Stimulated activated naive CD4-positive, alpha-beta T cell (primary cell): ENCODE measurements around the gene TLR9.
"Not testable (repeated sequence)": the region's sequence is repeated elsewhere in the genome, so short reads cannot be mapped to it uniquely, and the experiment has no call there.

ENCODE experiments used
- DNase-seq, 6 experiments: peaks; one replicate each; lab custom pipeline; 2025; lab: John Stamatoyannopoulos, UW

TLR9 gene

GRCh38 chr3:52195291-52195597, 30.2 kb downstream of the TLR9 start:
- no peak for DNase-seq

- no peak for DNase-seq
These were observed 30.8 kb downstream of the TLR9 start for GRCh38 chr3:52194485-52195290.

- DNase-seq = no peak
These were observed 32.4 kb downstream of the TLR9 start for GRCh38 chr3:52193065-52193464.

- DNase-seq = no peak
These were observed 33.8 kb downstream of the TLR9 start for GRCh38 chr3:52191663-52192062.

GRCh38 chr3:52190294-52191074, 35.0 kb downstream of the TLR9 start:
- DNase-seq = no peak

GRCh38 chr3:52188556-52188955, 36.9 kb downstream of the TLR9 start:
- DNase-seq = no peak

GRCh38 chr3:52186729-52187128, 38.7 kb downstream of the TLR9 start:
- no peak for DNase-seq

- no peak for DNase-seq
These were observed 39.6 kb downstream of the TLR9 start for GRCh38 chr3:52185837-52186236.

- no peak for DNase-seq
These were observed 40.1 kb downstream of the TLR9 start for GRCh38 chr3:52185311-52185710.

GRCh38 chr3:52184690-52185089, 40.8 kb downstream of the TLR9 start:
- DNase-seq = no peak

- no peak for DNase-seq
These were observed 41.5 kb downstream of the TLR9 start for GRCh38 chr3:52183786-52184445.

- DNase-seq = no peak
These were observed 42.8 kb downstream of the TLR9 start for GRCh38 chr3:52182691-52183090.

GRCh38 chr3:52182196-52182595, 43.2 kb downstream of the TLR9 start:
- no peak for DNase-seq

- no peak for DNase-seq
These were observed 43.9 kb downstream of the TLR9 start for GRCh38 chr3:52181543-52181942.

- no peak for DNase-seq
These were observed 46.9 kb downstream of the TLR9 start for GRCh38 chr3:52178537-52178936.

- DNase-seq = not testable (repeated sequence)
These were observed 47.3 kb downstream of the TLR9 start for GRCh38 chr3:52178126-52178525.

- DNase-seq = no peak
These were observed 47.8 kb downstream of the TLR9 start for GRCh38 chr3:52177701-52178042.

GRCh38 chr3:52176951-52177700, 48.3 kb downstream of the TLR9 start:
- DNase-seq = no peak

- no peak for DNase-seq
These were observed 49.2 kb downstream of the TLR9 start for GRCh38 chr3:52176180-52176752.

GRCh38 chr3:52175416-52176179, 49.8 kb downstream of the TLR9 start:
- DNase-seq = no peak

GRCh38 chr3:52174896-52175295, 50.5 kb downstream of the TLR9 start:
- no peak for DNase-seq
